ENCODE measurements around the gene UGT1A8. TPM values are rescaled to one million over a fixed set of nuclear protein-coding genes. Genes with fewer than 3 reads are reported as not detected.

UGT1A8 gene
- polyA plus RNA-seq, 2 of the 4 experiments (the other 2 are of a cell fraction), result 0.22 TPM; not detected in 1

- TF ChIP-seq, protein P1, sequence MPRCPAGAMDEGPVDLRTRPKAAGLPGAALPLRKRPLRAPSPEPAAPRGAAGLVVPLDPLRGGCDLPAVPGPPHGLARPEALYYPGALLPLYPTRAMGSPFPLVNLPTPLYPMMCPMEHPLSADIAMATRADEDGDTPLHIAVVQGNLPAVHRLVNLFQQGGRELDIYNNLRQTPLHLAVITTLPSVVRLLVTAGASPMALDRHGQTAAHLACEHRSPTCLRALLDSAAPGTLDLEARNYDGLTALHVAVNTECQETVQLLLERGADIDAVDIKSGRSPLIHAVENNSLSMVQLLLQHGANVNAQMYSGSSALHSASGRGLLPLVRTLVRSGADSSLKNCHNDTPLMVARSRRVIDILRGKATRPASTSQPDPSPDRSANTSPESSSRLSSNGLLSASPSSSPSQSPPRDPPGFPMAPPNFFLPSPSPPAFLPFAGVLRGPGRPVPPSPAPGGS (IDR thresholded peaks at IDR 0.05), result no peak
- no peak for TF ChIP-seq TP53 (CRISPR knock-in tag; IDR thresholded peaks at IDR 0.05)
These were observed 182.8 kb downstream of the UGT1A8 start (continued) for GRCh38 chr2:233800208-233800607.

DNA sequence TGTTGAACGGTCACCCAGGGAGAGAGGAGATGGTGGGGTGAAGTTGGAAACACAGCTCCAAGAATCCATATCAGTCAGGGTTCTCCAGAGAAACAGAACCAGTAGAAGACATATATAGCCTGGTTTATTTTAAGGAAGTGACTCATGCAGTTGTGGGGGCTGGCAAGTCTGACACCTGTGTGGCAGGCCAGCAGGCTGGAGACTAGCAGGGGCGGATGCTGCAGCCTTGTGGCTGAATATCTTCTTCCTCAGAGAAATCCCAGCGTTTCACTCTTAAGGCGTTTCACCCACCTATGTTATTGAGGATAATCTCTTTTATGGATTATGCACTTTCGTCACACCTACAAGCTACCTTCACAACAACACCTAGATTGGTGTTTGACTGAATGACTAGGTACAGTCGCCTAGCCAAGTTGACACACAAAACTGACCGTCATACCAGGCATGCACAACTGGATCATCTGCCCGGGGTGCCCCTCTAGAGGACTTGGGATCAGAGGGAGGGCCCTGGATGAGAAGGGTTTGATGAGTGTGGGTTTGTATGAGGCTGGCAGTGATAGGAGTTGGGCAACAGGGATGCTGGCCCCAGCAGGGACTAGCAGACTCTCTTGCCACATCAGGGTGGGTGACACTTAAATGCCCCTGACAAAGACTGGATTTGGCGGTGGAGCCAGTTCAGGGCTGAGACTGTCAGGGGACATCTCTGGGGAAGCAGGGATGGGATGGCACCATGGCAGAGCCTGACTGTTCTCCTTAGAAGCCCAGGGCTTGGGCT is 184.1 kb downstream of the UGT1A8 start:
- FAIRE-seq (no peak), DNase-seq (ENCODE audit: low read depth in 1 of 2, low spot score in 1 of 2) (no peak), ATAC-seq (peak in 1 of 2 experiments; percentile 50; a peak in 2 of 6 replicates)
- Histone ChIP-seq H3K4me3 (no peak overlapping the region), H3K9me3 (no peaks in the 10 kb centered on the region), H3K4me1 (peaks cover 8% of the 10 kb centered on the region), H3K27ac (peak overlapping the region; percentile 27 to 65; a peak in 4 of 6 replicates), H3K4me2 (peak overlapping the region; percentile 39; the same call in 1 of the 3 replicates)
- ChIA-PET POLR2A (no interaction called here), CTCF (interaction anchor here (0.5 to 0.9 kb wide), 2 partner anchors 31 to 259 kb away, joined by 3 to 4 read pairs; no protein-coding TSS in a partner anchor)
- TF ChIP-seq MAZ (IDR thresholded peaks at IDR 0.05; ENCODE audit: borderline replicate concordance, low read depth, low read length), result no peak
- no peak for TF ChIP-seq RAD21 (conservative IDR thresholded peaks at IDR 0.05 in 1 of 2, IDR thresholded peaks at IDR 0.05 in 1 of 2)
- TF ChIP-seq CHD2 (IDR thresholded peaks at IDR 0.05; ENCODE audit: low read length, partially characterized antibody), result no peak
- no peak for TF ChIP-seq CTCF (IDR thresholded peaks at IDR 0.05)
- no peak for TF ChIP-seq SMC3 (IDR thresholded peaks at IDR 0.05)
- TF ChIP-seq JUN (IDR thresholded peaks at IDR 0.05), result no peak
- no peak for TF ChIP-seq HOXB13 (CRISPR knock-in tag; IDR thresholded peaks at IDR 0.05; ENCODE audit: low read depth)
- TF ChIP-seq CBX8 (IDR thresholded peaks at IDR 0.05), result no peak
- TF ChIP-seq GATA3 (IDR thresholded peaks at IDR 0.05; ENCODE audit: borderline replicate concordance), result no peak
- no peak for TF ChIP-seq MYC (IDR thresholded peaks at IDR 0.05; ENCODE audit: borderline replicate concordance, low read length)
- 84% methylated on average over 9 of the region's 9 CpGs for WGBS (ENCODE audit: missing lambda C conversion rate)

GRCh38 chr2:233802132-233802815 is 184.8 kb downstream of the UGT1A8 start:
- Histone ChIP-seq H3K4me1 (peaks cover 8% of the 10 kb centered on the region), H3K4me2 (no peak overlapping the region), H3K27ac (peak overlapping the region; percentile 18 to 65; a peak in 3 of 6 replicates), H3K9me3 (no peaks in the 10 kb centered on the region), H3K4me3 (no peak overlapping the region)
- DNase-seq (ENCODE audit: low read depth in 1 of 2, low spot score in 1 of 2) (no peak), ATAC-seq (no peak), FAIRE-seq (no peak)
- POLR2A ChIA-PET, result no interaction called here
- CTCF ChIA-PET, result interaction anchor here (0.9 kb wide), 1 partner anchor 30 kb away, joined by 3 read pairs; no protein-coding TSS in a partner anchor
- TF ChIP-seq ZSCAN20 (CRISPR knock-in tag; IDR thresholded peaks at IDR 0.05) (no peak), FOSL2 (IDR thresholded peaks at IDR 0.05) (no peak), FOSL2 (CRISPR knock-in tag; IDR thresholded peaks at IDR 0.05) (no peak), TFCP2L1 (CRISPR knock-in tag; IDR thresholded peaks at IDR 0.05) (no peak), FOXS1 (CRISPR knock-in tag; IDR thresholded peaks at IDR 0.05) (no peak), HOXB13 (CRISPR knock-in tag; IDR thresholded peaks at IDR 0.05; ENCODE audit: low read depth) (no peak), USF2 (IDR thresholded peaks at IDR 0.05) (no peak), NFE2L2 (conservative IDR thresholded peaks at IDR 0.05; ENCODE audit: low read length) (no peak)
- TF ChIP-seq, protein P2, sequence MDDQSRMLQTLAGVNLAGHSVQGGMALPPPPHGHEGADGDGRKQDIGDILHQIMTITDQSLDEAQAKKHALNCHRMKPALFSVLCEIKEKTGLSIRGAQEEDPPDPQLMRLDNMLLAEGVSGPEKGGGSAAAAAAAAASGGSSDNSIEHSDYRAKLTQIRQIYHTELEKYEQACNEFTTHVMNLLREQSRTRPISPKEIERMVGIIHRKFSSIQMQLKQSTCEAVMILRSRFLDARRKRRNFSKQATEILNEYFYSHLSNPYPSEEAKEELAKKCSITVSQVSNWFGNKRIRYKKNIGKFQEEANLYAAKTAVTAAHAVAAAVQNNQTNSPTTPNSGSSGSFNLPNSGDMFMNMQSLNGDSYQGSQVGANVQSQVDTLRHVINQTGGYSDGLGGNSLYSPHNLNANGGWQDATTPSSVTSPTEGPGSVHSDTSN (IDR thresholded peaks at IDR 0.05), result no peak
- WGBS (ENCODE audit: missing lambda C conversion rate), result 100% methylated on average over 2 of the region's 3 CpGs

All from A549 (cell line).